Gastroesophageal sphincter (tissue), 4 donors: ENCODE results near the gene PERCC1. TPM values are rescaled to one million over a fixed set of nuclear protein-coding genes. Genes with fewer than 3 reads are reported as not detected.
"Not testable (repeated sequence)": the region's sequence is repeated elsewhere in the genome, so short reads cannot be mapped to it uniquely, and the experiment has no call there.

Source experiments
- ATAC-seq: fragments of 150-250 bp; one replicate; pipeline ENCODE4 v1.9.1; 2016; ENCODE audit warnings: mild to moderate bottlenecking, moderate library complexity
- H3K27ac ChIP-seq, 4 donors: fragments of 200-600 bp; sonication (generic) in 3 of 4; 1 replicate in 3 of 4; 2 replicates in 1 of 4; pipeline ENCODE4 v1.5.1; 2016 to 2019
- H3K27me3 ChIP-seq: fragments of 200-600 bp; sonication (generic); one replicate; pipeline ENCODE4 v1.5.1; 2019
- H3K36me3 ChIP-seq, 2 donors: fragments of 200-600 bp; sonication (generic); one replicate each; pipeline ENCODE4 v1.5.1; 2019; ENCODE audit warnings: control low read depth in 1 of 2
- H3K4me1 ChIP-seq, 3 donors: fragments of 200-600 bp; sonication (generic); 1 replicate in 2 of 3; 2 replicates in 1 of 3; pipeline ENCODE4 v1.5.1; 2016 to 2019; ENCODE audit warnings: control low read depth in 2 of 3
- H3K4me3 ChIP-seq, 2 donors: fragments of 200-600 bp; sonication (generic); one replicate each; pipeline ENCODE4 v1.5.1; 2019; ENCODE audit warnings: mild to moderate bottlenecking in 1 of 2, moderate library complexity in 1 of 2
- H3K9me3 ChIP-seq, 3 donors: fragments of 200-600 bp; sonication (generic); one replicate each; pipeline ENCODE4 v1.5.1; 2017 to 2019; ENCODE audit warnings: control low read depth in 2 of 3
- EP300 ChIP-seq: sonication (generic); formaldehyde crosslinking; IDR thresholded peaks from one replicate; pipeline ENCODE4 v1.6.1; 2017; ENCODE audit warnings: antibody characterized with exemption, mild to moderate bottlenecking
- POLR2A ChIP-seq, 2 donors: fragments of 450-650 bp; IDR thresholded peaks; one replicate each; pipeline ENCODE4 v1.6.1; 2017; ENCODE audit warnings: antibody characterized with exemption in 2 of 2, mild to moderate bottlenecking in 2 of 2, moderate library complexity in 1 of 2
- POLR2AphosphoS5 ChIP-seq: sonication (generic); formaldehyde crosslinking; IDR thresholded peaks from one replicate; pipeline ENCODE4 v1.6.1; 2017; ENCODE audit warnings: antibody characterized with exemption
- WGBS, 2 donors: methylation state at CpG; one replicate each; pipeline ENCODE4 v1.1.5; 2018; ENCODE audit warnings: low coverage in 1 of 2; 5-methylcytosine and 5-hydroxymethylcytosine counted together
- total RNA-seq, 4 donors: library from RNA; depleted of rRNA; stranded (reverse); fragments of >200 nt; gene quantifications; one replicate each; pipeline ENCODE4 v1.1.0, GENCODE V29; 2016
- TF ChIP-seq, protein P1 (sequence below), 4 experiments: fragments of 200-600 bp in 2 of 4; fragments of 450-650 bp in 2 of 4; sonication (generic) in 1 of 4; IDR thresholded peaks; one replicate each; pipeline ENCODE4 v1.5.1; 2017 to 2019; ENCODE audit warnings: antibody characterized with exemption in 4 of 4, mild to moderate bottlenecking in 2 of 4, moderate library complexity in 2 of 4

Gene PERCC1
- total RNA-seq, 4 donors from 2014 or later: 0.74 TPM; not detected in 3

- no peak for ATAC-seq
- TF ChIP-seq POLR2A (IDR thresholded peaks at IDR 0.05): no peak
- TF ChIP-seq, protein P1, sequence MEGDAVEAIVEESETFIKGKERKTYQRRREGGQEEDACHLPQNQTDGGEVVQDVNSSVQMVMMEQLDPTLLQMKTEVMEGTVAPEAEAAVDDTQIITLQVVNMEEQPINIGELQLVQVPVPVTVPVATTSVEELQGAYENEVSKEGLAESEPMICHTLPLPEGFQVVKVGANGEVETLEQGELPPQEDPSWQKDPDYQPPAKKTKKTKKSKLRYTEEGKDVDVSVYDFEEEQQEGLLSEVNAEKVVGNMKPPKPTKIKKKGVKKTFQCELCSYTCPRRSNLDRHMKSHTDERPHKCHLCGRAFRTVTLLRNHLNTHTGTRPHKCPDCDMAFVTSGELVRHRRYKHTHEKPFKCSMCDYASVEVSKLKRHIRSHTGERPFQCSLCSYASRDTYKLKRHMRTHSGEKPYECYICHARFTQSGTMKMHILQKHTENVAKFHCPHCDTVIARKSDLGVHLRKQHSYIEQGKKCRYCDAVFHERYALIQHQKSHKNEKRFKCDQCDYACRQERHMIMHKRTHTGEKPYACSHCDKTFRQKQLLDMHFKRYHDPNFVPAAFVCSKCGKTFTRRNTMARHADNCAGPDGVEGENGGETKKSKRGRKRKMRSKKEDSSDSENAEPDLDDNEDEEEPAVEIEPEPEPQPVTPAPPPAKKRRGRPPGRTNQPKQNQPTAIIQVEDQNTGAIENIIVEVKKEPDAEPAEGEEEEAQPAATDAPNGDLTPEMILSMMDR (IDR thresholded peaks at IDR 0.05): no peak
- no peak for TF ChIP-seq POLR2AphosphoS5
- no peak for TF ChIP-seq EP300
- Histone ChIP-seq H3K36me3 (peaks cover 0 to 27% of the 10 kb centered on the region in 2 donors), H3K4me3 (no peak overlapping the region), H3K27ac (no peak overlapping the region), H3K27me3 (no peaks in the 10 kb centered on the region), H3K4me1 (peaks cover 0 to 41% (median 6%) of the 10 kb centered on the region in 3 donors), H3K9me3 (no peaks in the 10 kb centered on the region)
- 88% methylated on average over 7 of the region's 22 CpGs; no CpG with 5 or more reads in 1 of the 2 donors for WGBS, 2 donors
Measured at GRCh38 chr16:1468426-1468810, 37.5 kb downstream of the PERCC1 start.

GRCh38 chr16:1469141-1469540 is 38.3 kb downstream of the PERCC1 start:
- ATAC-seq: not testable (repeated sequence)

DNA sequence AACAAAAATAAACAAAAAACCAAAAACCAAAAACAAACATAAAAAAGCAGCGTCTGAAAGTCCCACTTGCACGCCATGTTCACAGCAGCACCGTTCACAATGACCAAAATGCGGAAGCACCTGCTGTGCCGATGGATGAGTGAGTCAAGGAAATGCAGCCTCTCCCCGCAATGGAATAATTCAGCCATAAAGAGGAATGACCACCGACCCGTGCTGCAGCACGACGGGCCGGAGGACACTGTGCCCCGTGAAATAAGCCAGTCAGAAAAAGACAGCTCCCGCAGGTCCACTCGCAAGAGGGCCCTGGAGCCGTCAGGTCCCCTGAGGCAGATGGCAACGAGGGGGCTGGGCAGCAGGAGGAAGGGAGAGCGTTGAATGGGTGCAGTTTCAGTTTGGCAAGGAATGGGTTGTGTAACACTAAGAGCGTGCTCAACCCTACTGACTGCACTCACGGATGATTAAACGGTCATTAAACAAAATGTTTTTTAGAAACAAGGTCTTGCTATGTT is 38.9 kb downstream of the PERCC1 start:
- Histone ChIP-seq H3K4me1 (peaks cover 0 to 51% (median 11%) of the 10 kb centered on the region in 3 donors), H3K27me3 (no peaks in the 10 kb centered on the region), H3K4me3 (peak overlapping the region in 1 of 2 donors; percentile 12), H3K9me3 (no peaks in the 10 kb centered on the region), H3K36me3 (peaks cover 0 to 14% of the 10 kb centered on the region in 2 donors), H3K27ac (no peak overlapping the region)
- TF ChIP-seq, protein P1 (IDR thresholded peaks at IDR 0.05): no peak
- TF ChIP-seq POLR2A (IDR thresholded peaks at IDR 0.05) (no peak), POLR2AphosphoS5 (no peak), EP300 (no peak)
- 64% methylated on average over 15 of the region's 20 CpGs; no CpG with 5 or more reads in 1 of the 2 donors for WGBS, 2 donors
- ATAC-seq: no peak

More at GRCh38 chr16:1469141-1469540, 38.3 kb downstream of the PERCC1 start:
- H3K4me3 ChIP-seq, H3K27ac ChIP-seq, H3K27me3 ChIP-seq, H3K9me3 ChIP-seq: not testable (repeated sequence)
- WGBS, 2 donors: 79 to 80% methylated on average over 2 to 4 of the region's 5 CpGs
- peaks cover 0 to 48% (median 11%) of the 10 kb centered on the region in 3 donors for H3K4me1 ChIP-seq
- peaks cover 0 to 20% of the 10 kb centered on the region in 2 donors for H3K36me3 ChIP-seq

DNA sequence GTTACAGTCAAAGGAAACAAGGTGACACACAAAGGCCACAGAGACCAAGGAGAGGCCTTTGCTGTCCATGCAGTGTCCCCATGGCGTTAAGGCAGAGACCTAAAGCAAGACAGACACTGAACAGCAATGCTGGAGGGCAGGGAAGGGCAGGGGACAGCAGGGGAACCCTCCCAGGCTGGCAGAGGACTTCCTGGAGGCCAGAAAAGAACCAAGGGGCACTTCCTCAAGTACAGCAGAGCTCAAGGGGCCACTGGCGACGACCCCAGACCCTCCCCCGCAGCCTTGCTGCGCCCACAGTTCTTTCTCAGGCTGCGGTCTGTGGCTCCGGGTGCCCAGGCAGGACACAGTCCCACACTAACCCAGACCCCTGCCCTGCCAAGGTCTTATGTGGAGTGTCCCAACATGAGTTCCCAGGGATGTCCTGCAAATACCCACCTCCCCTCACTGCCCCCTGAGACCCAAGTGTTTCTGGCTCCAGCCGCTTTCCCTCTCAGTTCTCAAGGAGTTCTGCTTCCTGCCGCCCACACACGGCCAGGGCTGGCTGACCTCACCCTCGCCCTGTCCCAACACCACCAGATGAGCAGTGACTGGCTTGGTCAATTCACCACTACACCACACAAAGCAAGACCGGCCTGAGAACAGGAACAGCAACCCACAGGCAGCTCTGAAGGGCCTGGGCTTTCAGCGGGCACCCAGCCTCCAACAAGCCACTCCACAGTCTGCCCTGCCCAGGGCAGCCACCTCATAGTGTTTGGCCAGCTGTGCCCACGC is 39.8 kb downstream of the PERCC1 start:
- Histone ChIP-seq H3K4me3 (no peak overlapping the region), H3K4me1 (peaks cover 0 to 56% (median 14%) of the 10 kb centered on the region in 3 donors), H3K9me3 (no peaks in the 10 kb centered on the region), H3K36me3 (peaks cover 0 to 5% of the 10 kb centered on the region in 2 donors), H3K27ac (peak overlapping the region in 1 of 4 donors; percentile 3), H3K27me3 (no peaks in the 10 kb centered on the region)
- no peak for TF ChIP-seq POLR2A (IDR thresholded peaks at IDR 0.05)
- TF ChIP-seq EP300: no peak
- TF ChIP-seq, protein P1 (IDR thresholded peaks at IDR 0.05): no peak
- no peak for TF ChIP-seq POLR2AphosphoS5
- no peak for ATAC-seq
- WGBS, 2 donors: 40% methylated on average over 1 of the region's 14 CpGs; no CpG with 5 or more reads in 1 of the 2 donors

DNA sequence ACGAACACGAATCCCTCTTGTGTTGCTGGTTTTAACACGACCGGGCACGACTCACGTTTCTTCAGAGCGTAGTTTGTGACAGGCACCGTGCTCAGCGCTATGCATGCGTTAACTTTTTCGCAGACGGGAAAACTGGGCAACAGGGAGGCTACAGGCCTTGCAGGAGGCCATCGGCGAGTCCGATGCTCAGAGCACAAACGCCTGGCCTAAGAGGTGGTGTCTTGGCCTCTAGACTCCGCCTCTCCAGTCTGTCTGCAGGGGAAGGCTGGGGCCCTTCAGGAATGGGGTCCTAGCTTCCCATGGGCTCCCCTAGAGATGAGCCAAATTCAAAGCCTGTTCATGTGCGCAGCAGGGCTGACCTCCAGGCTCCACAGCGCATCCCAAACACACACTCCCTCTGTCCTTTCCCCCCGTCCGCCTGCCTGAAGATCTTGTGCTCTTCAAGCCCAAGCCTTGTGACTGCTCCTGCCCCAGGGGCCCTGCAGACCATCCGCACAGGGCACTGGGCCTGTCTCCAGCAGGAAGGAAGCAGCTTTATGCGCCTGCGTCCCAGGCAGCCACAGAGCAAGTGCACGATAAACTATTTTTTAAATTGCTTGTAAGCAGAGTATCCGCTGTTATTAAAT is 40.8 kb downstream of the PERCC1 start:
- peaks cover 0 to 60% (median 16%) of the 10 kb centered on the region in 3 donors for H3K4me1 ChIP-seq
- H3K36me3 ChIP-seq: no peaks in the 10 kb centered on the region
- no peaks in the 10 kb centered on the region for H3K9me3 ChIP-seq
- TF ChIP-seq POLR2AphosphoS5 (no peak), EP300 (no peak), POLR2A (IDR thresholded peaks at IDR 0.05) (no peak)
- TF ChIP-seq, protein P1 (IDR thresholded peaks at IDR 0.05): no peak
- no peak overlapping the region for H3K27ac ChIP-seq
- H3K27me3 ChIP-seq: no peaks in the 10 kb centered on the region
- WGBS, 2 donors: 85 to 96% methylated on average over 3 to 5 of the region's 26 CpGs
- H3K4me3 ChIP-seq: no peak overlapping the region
- ATAC-seq: no peak
